Sciatic nerve (tissue), 2 donors: Measurements from ENCODE around the gene IL1RAPL2. TPM values are rescaled to one million over a fixed set of nuclear protein-coding genes. Genes with fewer than 3 reads are reported as not detected.
"Not testable (repeated sequence)": the region's sequence is repeated elsewhere in the genome, so short reads cannot be mapped to it uniquely, and the experiment has no call there.

Source experiments
- ATAC-seq: fragments of 200-7000 bp; cut with Tn5 transposase; one replicate; pipeline ENCODE4 v1.9.1; 2020; ENCODE audit warnings: mild to moderate bottlenecking, moderate library complexity
- DNase-seq: peaks from one replicate; pipeline ENCODE4 v3.0.0-alpha.2; 2020; ENCODE audit warnings: low spot score
- intact Hi-C: fragments of 100-400 bp; cut with DNase I; formaldehyde crosslinking; loops from one replicate; pipeline ENCODE4 v1.14.2; 2022
- total RNA-seq: library from RNA; stranded (reverse); fragmentation: NEBNext Ultra II Directional; extraction: Animal tissue kit (Norgen Biotek cat#: 25700); gene quantifications from one replicate; pipeline ENCODE4 v1.2.1, GENCODE V29; 2021
- donor health status: DM: no; HTN: no; CAD: no.
- donor health status: DM: no; HTN: no; CAD: no.

The IL1RAPL2 gene
- total RNA-seq, 1 donor from 2014 or later: 0.94 TPM

DNA sequence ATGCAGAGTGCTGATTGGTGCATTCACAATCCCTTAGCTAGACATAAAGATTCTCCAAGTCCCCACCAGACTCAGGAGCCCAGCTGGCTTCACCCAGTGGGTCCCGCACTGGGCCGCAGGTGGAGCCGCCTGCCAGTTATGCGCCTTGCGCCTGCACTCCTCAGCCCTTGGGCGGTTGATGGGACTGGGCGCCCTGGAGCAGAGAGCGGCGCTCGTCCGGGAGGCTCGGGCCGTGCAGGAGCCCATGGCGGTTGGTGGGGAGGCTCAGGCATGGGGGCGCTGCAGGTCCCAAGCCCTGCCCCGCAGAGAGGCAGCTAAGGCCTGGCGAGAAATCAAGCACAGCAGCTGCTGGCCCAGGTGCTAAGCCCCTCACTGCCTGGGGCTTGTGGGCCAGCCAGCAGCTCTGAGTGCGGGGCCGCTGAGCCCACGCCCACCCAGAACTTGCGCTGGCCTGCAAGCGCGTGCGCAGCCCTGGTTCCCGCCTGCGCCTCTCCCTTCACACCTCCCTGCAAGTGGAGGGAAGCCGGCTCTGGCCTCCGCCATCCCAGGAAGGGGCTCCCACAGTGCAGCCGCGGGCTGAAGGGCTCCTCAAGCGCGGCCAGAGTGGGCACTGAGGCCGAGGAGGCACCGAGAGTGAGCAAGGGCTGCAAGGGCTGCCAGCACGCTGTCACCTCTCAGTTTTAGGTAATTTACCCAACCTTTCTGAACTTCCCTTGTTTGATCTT, 549.8 kb downstream of the IL1RAPL2 start:
- DNase-seq, ATAC-seq, intact Hi-C loops: not testable (repeated sequence)

DNA sequence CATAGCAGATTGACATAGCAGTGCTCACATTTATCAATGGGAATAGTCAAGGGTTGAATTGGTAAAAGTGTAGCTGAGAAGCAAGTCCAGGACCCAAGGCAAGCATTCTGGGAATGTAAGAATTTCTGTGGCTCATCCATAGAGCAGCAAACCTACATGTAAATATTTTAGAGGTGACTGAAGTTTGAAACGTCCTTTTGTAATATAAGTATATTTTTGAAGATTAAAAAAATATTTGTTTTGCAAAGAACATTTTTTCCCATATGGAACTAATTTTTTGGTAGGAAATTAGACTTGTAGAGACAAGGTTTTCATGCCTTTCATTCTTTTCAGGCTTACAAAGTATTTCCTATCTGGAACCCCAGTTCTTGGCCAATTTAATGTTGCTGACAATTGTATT, 550.5 kb downstream of the IL1RAPL2 start:
- intact Hi-C loops: no loop called here
- no peak for ATAC-seq
- DNase-seq: no peak

DNA sequence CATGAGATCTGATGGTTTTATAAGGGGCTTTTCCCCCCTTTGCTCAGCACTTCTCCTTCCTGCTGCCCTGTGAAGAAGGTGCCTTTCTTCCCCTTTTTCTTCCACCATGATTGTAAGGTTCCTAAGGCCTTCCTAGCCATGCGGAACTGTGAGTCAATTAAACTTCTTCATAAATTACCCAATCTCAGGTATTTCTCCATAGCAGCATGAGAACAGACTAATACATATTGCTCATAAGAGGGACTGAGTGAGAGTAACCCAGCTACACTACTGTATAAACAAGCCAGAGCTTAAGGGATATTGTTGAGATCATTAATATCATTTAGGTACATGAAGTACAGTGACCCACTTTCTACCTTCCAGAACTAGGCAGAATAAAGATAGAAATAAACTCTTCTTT, 551.6 kb downstream of the IL1RAPL2 start:
- DNase-seq: no peak
- no peak for ATAC-seq
- intact Hi-C loops: no loop called here

DNA sequence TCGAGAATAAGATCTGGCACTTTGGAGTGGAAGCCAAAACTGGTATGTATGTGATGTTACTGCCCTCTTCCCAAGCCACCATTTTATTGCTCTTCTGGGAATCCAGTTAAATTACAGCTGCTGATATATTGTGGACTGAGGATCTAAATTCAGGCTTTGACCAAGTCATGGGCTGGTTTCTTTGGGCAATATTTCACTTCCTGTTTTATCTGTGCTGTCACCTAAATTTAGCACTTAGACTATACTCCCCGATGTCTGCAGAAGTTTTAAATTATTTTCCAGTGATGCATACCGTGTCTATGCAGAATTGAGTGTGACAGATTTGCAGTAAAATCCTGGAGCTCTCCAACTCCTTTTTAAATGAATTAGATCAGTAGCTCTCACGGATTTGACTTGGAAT, 554.5 kb downstream of the IL1RAPL2 start:
- no peak for DNase-seq
- intact Hi-C loops: no loop called here
- ATAC-seq: no peak

DNA sequence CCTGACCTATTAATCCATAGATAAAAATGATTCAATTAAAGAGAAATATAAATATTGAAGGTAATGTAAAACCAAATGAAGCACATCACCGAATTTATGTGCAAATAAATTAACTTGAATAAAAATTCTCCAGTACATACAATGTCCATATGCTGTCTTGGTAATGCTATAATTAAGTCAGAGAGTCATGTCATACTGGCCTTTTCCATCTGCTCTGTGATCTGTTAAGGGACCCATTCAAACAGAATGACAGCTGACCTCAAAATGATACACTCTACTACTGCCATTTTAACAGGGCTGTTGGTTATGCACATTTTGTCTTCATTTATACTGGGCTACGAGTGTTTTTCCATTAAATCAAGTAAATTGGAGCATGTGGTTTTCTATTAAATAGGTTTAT, 555.2 kb downstream of the IL1RAPL2 start:
- no peak for DNase-seq
- no peak for ATAC-seq
- intact Hi-C loops: no loop called here

DNA sequence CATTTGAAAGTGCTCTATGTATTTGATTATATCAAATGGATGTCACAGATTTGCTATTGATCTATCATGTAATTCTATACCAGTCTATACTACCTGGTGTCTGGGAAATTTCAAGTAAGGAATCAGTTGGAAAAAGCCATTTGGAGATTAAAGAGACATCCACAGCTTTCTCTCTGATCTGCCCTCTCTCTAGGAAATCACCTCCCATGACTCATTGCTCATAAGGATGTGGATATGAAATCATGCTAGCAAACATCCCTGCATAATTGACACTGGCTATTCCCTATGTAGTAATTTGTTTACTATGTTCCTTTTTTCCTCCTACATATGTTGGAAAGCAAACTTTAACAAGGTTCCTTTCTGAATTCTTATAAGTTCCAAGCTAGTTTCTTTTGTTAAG, 560.2 kb downstream of the IL1RAPL2 start:
- intact Hi-C loops: no loop called here
- ATAC-seq (no peak), DNase-seq (no peak)

DNA sequence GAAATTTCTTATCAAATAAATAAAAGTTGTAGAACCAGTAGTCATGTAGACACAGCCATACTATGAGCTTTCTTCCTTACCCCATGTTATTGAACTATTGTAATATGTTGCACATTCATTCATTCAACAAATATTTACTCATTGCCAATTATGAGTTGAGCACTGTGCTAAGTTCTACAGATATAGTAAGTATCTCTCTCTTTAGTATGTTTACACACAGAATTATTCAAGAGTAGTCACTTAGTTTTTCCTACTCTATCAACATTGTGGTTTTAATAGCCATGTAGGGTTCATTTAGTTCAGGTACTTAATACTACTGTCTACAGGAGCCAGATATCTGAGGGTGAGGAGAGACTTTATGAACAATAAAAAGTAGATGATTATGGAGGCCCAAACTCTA, 568.3 kb downstream of the IL1RAPL2 start:
- intact Hi-C loops: no loop called here
- DNase-seq (no peak), ATAC-seq (no peak)

DNA sequence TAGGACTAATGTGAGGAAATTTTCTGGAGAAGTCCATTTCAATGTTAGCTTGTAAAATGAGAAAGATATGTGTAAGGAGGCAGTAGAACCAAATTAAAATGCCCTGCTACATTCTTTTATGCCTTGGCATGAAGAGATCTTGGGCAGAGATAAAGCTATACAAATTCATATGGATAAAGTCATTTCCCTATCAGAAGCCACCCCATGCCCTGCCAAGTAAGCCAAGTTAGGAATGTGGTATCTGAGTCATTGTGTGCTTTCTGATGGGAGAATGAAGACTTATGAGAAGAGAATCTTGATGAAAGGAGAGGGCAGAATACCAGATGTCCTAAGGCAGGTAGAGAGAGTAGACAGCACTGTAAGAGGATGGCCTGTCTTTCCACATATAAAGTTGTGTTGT, 570.8 kb downstream of the IL1RAPL2 start:
- ATAC-seq: no peak
- intact Hi-C loops: no loop called here
- DNase-seq: no peak

DNA sequence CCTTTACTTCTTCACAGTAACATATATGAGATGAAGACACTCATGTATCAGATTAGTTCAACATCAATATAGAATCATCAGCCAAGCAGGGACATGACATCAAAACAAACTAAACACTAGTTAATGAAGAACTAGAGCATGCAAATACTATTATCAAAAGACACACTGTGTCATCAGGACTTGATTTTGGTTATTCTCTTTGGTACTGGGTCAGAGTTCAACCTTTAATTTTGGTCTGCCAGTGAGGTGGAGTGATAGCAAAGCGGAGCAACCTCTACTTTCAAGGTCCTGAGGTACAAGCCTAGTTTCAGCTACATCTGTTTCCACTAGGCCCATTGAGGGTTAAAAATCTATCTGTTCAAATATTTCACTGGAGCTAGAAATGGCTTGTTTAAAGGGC, 584.0 kb downstream of the IL1RAPL2 start:
- no peak for ATAC-seq
- intact Hi-C loops: no loop called here
- DNase-seq: no peak

DNA sequence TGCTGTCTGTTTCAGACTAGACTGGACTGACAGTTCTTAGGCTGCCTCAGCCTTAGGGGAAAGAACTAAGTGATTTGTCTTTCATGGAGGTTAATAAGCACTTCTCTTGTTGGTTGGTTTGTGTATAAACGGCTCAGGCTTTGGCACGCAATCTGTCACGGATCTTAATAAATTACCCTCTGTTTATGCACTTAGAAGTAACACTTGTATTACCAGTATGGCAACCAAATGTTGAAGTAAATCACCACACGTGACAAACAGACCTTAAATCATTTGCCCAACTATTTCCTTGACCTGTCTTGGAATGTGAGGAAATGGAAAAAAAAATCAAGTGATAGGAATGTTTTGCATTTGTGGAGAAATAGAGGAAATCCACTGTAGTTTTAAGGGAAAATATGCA, 584.6 kb downstream of the IL1RAPL2 start:
- DNase-seq (no peak), ATAC-seq (no peak)
- intact Hi-C loops: no loop called here

DNA sequence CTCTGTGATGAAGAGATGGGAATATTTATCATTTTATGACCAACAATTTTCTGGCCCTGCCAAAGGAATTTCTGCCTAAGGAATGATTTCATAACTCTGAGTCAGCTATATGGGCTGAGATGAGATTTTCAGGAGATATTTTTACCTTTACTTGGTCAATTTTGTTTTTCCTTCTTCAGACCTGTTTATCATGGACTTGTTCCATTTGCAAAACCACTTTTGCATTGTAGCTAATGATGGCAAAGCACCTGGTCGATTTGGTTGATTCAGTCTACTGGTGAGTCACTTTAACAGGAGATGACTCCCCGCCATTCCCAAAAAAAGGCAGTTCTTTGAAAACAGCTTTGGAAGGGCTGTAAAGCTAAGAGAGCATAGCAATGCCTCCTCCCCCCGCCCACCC, 601.2 kb downstream of the IL1RAPL2 start:
- ATAC-seq: no peak
- no peak for DNase-seq
- intact Hi-C loops: no loop called here

DNA sequence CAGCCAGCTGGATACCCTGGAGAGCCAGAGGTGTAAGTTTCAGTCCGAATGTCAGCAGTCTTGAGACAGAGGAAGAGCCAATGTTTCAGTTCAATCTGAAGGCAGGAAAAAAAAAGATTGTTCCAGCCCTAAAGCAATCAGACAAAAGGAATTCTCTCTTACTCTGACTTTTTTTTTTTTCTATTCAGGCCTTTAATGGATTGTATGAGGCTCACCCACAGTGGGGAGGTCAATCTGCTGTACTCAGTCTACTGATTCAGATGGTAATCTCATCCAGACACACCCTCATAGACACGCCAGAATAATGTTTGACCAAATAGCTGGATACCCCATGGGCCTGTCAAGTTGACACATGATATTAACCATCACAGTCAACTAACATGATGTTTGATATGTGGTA, 602.6 kb downstream of the IL1RAPL2 start:
- DNase-seq: no peak
- intact Hi-C loops: no loop called here
- no peak for ATAC-seq

DNA sequence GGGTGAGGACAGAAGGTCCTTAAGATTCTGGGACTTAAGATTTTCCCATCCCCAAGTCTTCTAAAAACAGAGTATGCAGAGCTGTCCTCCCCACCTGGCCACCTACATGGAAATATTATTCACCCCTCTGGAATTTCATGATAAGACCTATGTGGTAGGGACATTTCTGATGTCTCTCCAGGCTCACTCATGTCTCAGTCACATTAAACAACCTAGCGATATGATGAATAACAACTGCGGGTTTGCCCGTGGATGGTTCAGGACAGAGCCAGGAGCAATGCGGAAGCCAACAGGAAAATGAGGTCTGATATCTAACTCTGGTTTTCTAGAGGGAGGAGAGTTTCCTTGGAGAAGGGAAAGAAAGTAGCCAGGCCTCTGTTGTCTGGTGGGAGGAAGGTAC, 607.1 kb downstream of the IL1RAPL2 start:
- ATAC-seq (no peak), DNase-seq (no peak)
- intact Hi-C loops: no loop called here

DNA sequence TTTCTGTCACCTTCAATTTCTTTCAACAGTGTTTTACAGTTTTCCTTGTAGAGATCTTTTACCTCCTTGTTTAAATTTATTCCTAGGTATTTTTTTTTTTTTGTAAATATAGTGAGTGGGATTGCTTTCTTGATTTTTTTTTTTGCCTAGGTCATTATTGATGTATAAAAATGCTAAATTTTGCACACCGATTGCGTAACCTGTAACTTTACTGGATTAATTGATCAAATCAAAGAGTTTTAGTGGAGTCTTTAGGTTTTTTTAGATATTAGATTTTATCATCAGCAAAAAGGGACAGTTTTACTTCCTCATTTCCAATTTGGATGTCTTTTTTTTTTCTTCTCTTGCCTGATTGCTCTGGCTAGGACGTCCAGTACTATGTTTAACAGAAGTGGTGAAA, 613.6 kb downstream of the IL1RAPL2 start:
- ATAC-seq (no peak), DNase-seq (no peak)
- intact Hi-C loops: no loop called here

DNA sequence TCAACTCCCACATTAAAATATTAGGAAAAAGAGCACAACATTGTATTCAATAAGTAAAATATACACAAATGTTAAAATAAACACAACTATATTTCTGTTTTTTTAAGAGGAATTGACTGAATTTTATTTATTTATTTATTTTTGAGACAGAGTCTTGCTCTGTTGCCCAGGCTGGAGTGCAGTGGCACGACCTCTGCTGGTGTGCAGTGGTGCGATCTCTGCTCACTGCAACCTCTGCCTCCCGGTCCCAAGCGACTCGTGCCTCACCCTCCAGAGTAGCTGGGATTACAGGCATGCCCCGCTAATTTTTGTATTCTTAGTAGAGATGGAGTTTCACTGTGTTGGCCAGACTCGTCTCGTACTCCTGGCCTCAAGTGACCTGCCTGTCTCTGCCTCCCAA, 623.1 kb downstream of the IL1RAPL2 start:
- DNase-seq: no peak
- intact Hi-C loops: no loop called here
- ATAC-seq: no peak

DNA sequence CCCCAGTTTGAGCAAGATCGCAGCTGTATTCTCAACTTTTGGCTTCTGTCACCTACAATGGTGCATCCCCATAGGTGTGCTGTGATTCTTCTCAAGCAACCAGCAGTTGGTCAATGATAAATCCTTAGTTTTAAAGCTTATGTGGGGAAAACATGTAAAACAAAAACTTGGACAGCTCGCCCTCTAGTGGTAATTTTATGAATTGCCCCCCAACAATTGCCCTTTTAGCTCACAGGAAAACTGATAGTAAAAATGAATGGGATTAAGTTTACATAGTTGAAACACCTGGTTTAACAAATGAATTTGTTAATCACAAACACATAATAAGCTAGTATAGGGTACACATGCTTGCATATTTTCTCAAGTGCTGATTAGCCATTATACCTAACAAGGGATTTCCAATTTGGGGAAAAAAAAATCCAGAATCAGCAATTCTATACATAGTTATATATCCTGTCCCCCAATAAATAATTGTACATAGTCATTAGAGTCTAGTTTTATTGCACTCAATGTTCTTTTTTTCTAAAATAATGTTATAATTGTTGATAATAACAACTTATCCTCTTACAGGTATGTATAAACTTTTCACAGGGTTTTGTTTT, 624.4 kb downstream of the IL1RAPL2 start:
- DNase-seq (no peak), ATAC-seq (no peak)
- intact Hi-C loops: no loop called here

DNA sequence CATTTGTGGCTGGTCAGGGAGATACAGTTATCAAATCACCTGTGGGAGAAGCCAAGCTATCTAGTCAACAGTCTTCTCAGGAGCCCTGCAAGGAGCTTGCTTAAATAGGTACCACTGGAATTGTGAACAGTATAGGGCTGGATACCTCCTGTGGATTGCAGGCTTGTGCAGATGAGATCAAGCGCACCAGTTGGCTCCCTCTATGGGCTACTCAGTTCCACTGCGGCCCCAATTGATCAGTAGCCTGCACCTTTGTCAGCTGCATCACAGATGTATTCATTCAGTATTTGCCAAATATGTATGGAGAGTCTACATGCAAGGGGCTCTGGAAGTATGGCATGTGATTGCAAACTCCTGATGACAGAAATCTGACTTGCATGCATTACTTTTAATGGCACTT, 625.9 kb downstream of the IL1RAPL2 start:
- ATAC-seq (no peak), DNase-seq (no peak)
- intact Hi-C loops: no loop called here

DNA sequence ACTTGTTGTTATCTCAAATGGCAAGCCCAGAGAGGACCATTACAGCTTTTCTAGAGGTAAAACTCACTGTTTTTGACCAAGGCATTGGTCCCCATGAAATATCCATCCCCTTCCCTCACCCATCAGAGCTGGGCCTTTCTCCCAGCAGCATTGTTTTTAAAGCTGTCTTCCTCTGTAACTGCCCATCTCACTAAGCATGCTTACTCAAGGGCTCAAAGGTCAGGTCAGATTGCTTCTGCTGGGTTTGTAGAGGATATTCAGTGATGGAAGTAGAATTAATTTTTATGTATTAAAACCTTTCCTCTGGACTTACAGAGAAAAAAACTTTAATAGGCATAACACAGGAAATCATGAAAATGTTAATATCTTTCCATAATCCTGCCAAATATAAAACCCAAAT, 643.4 kb downstream of the IL1RAPL2 start:
- ATAC-seq: no peak
- no peak for DNase-seq
- intact Hi-C loops: no loop called here

DNA sequence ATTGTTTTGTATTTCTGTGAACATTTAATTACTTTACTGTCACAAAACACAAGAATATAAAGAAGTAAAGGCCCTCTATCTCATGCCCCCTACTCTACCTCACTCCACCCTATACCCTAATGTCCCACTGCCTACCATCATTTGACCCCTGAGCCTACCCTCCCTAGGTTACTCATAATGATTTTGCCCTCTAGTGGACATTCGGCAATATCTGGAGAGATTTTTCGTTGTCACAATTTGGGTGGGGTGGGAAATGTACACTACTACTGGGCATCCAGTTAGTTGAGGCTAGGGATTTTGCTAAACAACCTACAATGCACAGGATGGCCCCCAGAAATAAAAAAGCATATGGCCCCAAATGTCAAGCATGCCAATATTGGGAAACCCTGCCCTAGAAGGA, 644.3 kb downstream of the IL1RAPL2 start:
- no peak for ATAC-seq
- intact Hi-C loops: no loop called here
- DNase-seq: no peak

DNA sequence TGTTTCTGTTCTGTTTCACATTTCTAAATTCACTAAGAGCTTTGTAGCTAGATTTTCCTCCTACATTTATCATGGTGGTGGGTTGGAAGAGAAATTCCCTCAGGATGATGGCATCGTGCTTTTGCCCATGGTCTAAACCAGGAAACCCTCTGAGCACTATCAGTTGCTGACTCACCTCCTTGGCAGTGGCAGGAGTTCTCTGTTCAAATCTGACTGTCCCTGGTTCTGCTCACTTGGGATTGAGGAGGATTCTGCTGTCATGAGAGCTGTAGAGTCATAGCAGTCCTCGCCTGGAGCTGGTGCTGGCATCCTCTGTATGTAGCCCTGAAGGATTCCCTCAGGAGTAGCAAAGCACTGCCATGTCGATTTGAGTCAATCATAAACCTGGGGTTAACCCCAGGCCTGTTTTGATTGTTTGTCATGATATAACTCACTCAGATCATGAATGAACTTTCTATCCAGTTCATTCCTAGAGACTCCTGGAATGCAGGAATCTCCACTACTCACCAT, 645.1 kb downstream of the IL1RAPL2 start:
- intact Hi-C loops: no loop called here
- no peak for ATAC-seq

More for the DNA sequence above, 645.1 kb downstream of the IL1RAPL2 start:
- no peak for DNase-seq
